AG04450 (cell line): ENCODE measurements around the gene CSTB. TPM values are rescaled to one million over a fixed set of nuclear protein-coding genes. Genes with fewer than 3 reads are reported as not detected.

ENCODE experiments used
- CTCF ChIA-PET: fragments of 300-600, 350-600 bp; formaldehyde crosslinking; extraction: SDS; loops from one replicate; lab custom pipeline; 2022; ENCODE audit warnings: antibody characterized with exemption, inconsistent platforms; lab: Charles Lee
- POLR2A ChIA-PET: fragments of 350-600 bp; formaldehyde crosslinking; extraction: SDS; loops from one replicate; lab custom pipeline; 2021; ENCODE audit warnings: antibody characterized with exemption, inconsistent platforms; lab: Yijun Ruan, JAX
- DNase-seq: peaks from one replicate; pipeline ENCODE4 v3.0.0-alpha.2; 2011; ENCODE audit warnings: low read depth, low spot score
- H3K27ac ChIP-seq: one replicate; pipeline ENCODE4 v1.5.1; 2012; ENCODE audit warnings: low read depth, low read length, control low read depth
- H3K27me3 ChIP-seq: one replicate; pipeline ENCODE4 v1.6.0; 2012; ENCODE audit warnings: low read length; ENCODE audit not compliant: control insufficient read depth, insufficient read depth
- H3K4me3 ChIP-seq: 2 replicates; pipeline ENCODE4 v1.5.1; 2011; ENCODE audit warnings: mild to moderate bottlenecking, low read depth, low read length, control low read depth
- H3K9me3 ChIP-seq: 2 replicates; pipeline ENCODE4 v1.5.1; 2012; ENCODE audit warnings: low read length; ENCODE audit not compliant: control insufficient read depth, insufficient read depth
- CTCF ChIP-seq: IDR thresholded peaks from 2 replicates; pipeline ENCODE4 v1.5.1; 2011; ENCODE audit warnings: low read depth, low read length, control low read depth, inconsistent platforms
- polyA plus RNA-seq: library from polyadenylated mRNA; depleted of rRNA; stranded (reverse); fragments of >200 nt; gene quantifications from 2 replicates; pipeline ENCODE4 v1.2.3, GENCODE V29; 2011

The CSTB gene
- polyA plus RNA-seq, 1 experiment = 54.3 TPM

- Histone ChIP-seq H3K27me3 (no peaks in the 10 kb centered on the region), H3K9me3 (peaks cover 4% of the 10 kb centered on the region; the same call in 1 of the 2 replicates), H3K4me3 (no peak overlapping the region), H3K27ac (no peak overlapping the region)
- TF ChIP-seq CTCF = no peak
- CTCF ChIA-PET = no interaction called here
- no peak for DNase-seq
- POLR2A ChIA-PET = interaction anchor here (0.6 kb wide), 1 partner anchor 143 kb away, joined by 3 read pairs; no protein-coding TSS in a partner anchor
Observed at GRCh38 chr21:43769325-43769958, 6.7 kb downstream of the CSTB start.

- CTCF ChIA-PET = no interaction called here
Observed at GRCh38 chr21:43768868-43769167, 7.3 kb downstream of the CSTB start.

GRCh38 chr21:43767984-43768867 is 7.9 kb downstream of the CSTB start:
- TF ChIP-seq CTCF = no peak
- Histone ChIP-seq H3K27me3 (no peaks in the 10 kb centered on the region), H3K9me3 (peaks cover 4% of the 10 kb centered on the region; the same call in 1 of the 2 replicates), H3K4me3 (no peak overlapping the region), H3K27ac (peak overlapping the region; percentile 61)
- ChIA-PET POLR2A (no interaction called here), CTCF (no interaction called here)
- DNase-seq = peak; percentile 24

More at GRCh38 chr21:43768868-43769167, 7.3 kb downstream of the CSTB start:
- Histone ChIP-seq H3K27ac (peak overlapping the region; percentile 61), H3K9me3 (peaks cover 4% of the 10 kb centered on the region; the same call in 1 of the 2 replicates), H3K4me3 (no peak overlapping the region), H3K27me3 (no peaks in the 10 kb centered on the region)
- no peak for TF ChIP-seq CTCF
- POLR2A ChIA-PET = no interaction called here
- DNase-seq = no peak

- ChIA-PET POLR2A (no interaction called here), CTCF (no interaction called here)
Observed at GRCh38 chr21:43767498-43767983, 8.6 kb downstream of the CSTB start.

More at GRCh38 chr21:43767498-43767983, 8.6 kb downstream of the CSTB start:
- Histone ChIP-seq H3K9me3 (peaks cover 9% of the 10 kb centered on the region), H3K27ac (no peak overlapping the region), H3K4me3 (no peak overlapping the region), H3K27me3 (no peaks in the 10 kb centered on the region)
- TF ChIP-seq CTCF = no peak
- no peak for DNase-seq
